Kidney epithelial cell (primary cell): Measurements from ENCODE around the gene FBXW10B. TPM values are rescaled to one million over a fixed set of nuclear protein-coding genes. Genes with fewer than 3 reads are reported as not detected.
"Not testable (repeated sequence)": the region's sequence is repeated elsewhere in the genome, so short reads cannot be mapped to it uniquely, and the experiment has no call there.

Source experiments
- DNase-seq: peaks from one replicate; pipeline ENCODE4 v3.0.0-alpha.2; 2010; ENCODE audit warnings: low read depth
- H3K27me3 ChIP-seq: 2 replicates; pipeline ENCODE4 v1.6.0; 2011; ENCODE audit warnings: low read length; ENCODE audit not compliant: control insufficient read depth, insufficient read depth
- H3K36me3 ChIP-seq: 2 replicates; pipeline ENCODE4 v1.5.1; 2011; ENCODE audit warnings: low read length; ENCODE audit not compliant: control insufficient read depth, insufficient read depth
- H3K4me3 ChIP-seq: 2 replicates; pipeline ENCODE4 v1.5.1; 2011; ENCODE audit warnings: low read depth, mild to moderate bottlenecking, control low read depth, low read length
- total RNA-seq: library from RNA; depleted of rRNA; stranded (reverse); fragments of >200 nt; gene quantifications from 2 replicates; pipeline ENCODE4 v1.2.3, GENCODE V29; 2015

The FBXW10B gene
- total RNA-seq, 1 donor from 2014 or later, result 0.84 TPM

DNA sequence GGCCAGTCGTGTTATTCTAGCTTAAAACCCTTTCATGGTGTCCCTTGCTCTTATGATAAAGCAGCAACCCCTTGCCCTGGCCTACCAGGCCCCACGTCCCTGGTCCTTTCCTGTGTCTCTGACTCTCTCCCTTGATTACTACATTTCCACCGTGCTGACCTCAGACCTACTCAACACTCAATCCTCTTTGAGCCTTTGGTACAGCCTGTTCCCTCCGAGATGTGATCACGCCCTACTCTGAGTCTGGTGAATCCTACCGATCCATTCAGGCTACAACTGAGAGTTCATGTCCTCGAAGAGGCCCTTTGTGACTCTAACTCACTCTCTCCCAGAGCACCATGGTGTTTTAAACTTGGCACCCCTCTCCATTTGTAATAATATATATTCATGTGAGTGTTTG, 10.5 kb upstream of the FBXW10B start:
- not testable (repeated sequence) for H3K36me3 ChIP-seq, H3K4me3 ChIP-seq, DNase-seq, H3K27me3 ChIP-seq

DNA sequence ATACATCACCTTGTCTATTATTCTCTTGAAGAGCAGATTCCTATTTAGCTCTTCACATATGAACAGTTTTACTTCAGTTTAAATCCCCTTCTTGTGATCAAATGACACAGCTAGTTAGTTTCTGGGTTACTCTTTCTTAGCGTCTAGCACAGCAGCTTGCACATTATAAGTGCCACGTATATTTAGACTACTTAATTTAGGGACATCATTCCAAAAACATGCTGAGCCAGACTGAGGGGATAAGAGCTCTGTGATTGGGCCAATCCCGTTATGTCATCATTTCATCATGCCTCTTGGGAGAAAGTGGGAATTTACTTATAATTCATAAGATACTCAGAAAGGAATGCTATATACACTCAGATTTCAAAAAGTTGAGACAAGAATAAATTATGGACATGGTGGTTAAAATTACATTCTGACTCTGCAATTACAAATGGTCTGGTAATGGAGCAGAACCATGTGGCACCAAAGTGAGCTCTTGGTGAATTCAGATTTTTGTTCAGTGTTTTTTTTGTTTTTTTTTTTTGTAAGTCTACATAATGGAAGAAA, 4.2 kb upstream of the FBXW10B start:
- not testable (repeated sequence) for H3K36me3 ChIP-seq, H3K27me3 ChIP-seq, DNase-seq, H3K4me3 ChIP-seq

DNA sequence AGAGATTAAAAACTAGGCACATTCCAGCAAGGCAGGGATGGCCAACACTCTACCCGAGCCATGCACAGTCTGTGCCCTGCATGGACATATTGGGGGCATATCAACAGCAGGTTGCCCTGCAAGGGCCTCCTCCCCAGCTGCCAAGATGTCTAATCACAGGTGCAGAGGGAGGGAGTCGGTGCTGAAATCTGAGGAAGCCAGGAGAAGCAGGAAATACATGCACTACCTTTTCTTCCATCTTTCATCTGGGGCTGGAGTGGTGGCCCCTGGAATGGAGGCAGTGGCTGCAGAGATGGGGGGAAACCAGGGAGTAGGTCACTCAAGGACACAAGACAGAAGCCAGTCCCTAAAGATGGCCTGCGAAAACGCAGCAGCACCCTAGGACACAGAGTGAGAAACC, 3.8 kb upstream of the FBXW10B start:
- H3K36me3 ChIP-seq, DNase-seq, H3K27me3 ChIP-seq, H3K4me3 ChIP-seq: not testable (repeated sequence)

DNA sequence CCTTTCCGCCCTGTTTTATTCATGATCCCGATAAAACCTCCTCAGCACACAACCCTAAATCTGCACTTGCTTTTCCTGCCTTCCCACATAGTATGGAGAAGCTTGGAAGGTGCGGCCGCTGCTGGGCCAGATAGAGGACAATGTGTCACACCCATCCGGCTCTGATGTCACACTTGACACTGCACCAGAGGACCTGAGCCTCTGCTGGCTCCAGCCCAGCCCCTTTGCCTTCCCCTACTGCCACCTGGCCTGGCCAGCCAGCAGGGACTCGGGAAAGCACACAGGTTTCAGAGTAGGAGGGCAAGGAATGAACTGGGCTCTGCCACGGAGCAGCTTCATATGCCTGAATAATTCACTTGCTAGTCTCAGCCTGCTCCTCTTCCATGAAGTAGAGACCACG, 2.6 kb upstream of the FBXW10B start:
- not testable (repeated sequence) for H3K4me3 ChIP-seq, H3K36me3 ChIP-seq, H3K27me3 ChIP-seq, DNase-seq

DNA sequence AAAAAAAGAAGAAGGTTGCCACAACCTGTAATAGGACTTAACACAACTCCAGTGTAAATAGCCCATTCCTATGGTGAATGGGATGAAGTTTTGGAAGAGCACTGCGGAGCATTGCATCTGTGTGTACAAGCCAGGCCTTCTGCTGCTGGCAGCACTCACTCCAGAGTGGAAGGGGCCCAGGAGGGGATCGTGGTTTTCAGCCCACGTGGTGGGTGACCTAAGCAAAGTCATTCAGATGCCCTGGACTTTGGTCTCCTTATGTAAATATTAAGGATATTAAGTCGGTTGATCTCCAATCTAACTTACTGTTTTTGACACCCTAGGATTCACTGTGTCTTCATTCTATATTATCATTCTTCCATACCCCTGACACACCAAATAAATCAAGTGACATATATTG, 2.7 kb downstream of the FBXW10B start:
- H3K36me3 ChIP-seq, H3K27me3 ChIP-seq, DNase-seq, H3K4me3 ChIP-seq: not testable (repeated sequence)

DNA sequence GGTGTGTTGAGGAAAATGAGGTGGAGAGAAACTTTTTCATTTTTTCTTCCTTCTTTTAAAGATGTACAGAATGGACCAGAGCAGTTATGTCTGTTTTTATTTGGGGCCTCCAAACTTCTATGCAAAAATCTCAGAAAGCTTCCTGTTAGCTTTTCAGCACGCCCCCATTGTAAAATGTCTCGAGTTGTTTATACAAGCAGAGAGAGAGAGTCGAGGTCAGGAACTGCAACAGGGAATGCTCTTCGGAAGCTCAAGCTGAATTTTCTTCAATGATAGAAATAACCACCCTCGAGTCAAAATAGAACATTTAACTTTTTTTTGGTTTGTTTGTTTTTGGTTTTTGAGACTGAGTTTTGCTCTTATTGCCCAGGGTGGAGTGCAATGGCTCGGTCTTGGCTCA, 3.7 kb downstream of the FBXW10B start:
- H3K36me3 ChIP-seq, H3K27me3 ChIP-seq, H3K4me3 ChIP-seq, DNase-seq: not testable (repeated sequence)

DNA sequence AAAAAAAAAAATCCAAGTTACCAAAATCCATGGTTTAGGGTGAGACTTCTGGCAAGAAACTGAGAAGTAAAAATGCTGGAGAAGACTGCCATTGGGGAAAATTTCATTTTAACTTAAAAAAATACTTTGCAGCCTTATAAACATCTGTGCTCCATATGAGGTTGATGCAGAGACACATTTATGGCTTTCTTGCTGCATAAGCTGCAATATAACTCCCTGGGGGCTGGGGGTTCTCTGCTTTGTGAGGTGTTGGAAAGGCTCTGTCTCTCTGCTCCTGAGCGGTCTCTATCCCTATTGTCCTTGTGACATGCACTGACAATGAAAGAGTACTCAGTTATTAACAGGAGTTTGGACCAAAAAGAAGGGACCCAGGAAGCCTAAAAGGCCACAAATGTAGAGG, 6.4 kb downstream of the FBXW10B start:
- H3K36me3 ChIP-seq, DNase-seq, H3K27me3 ChIP-seq, H3K4me3 ChIP-seq: not testable (repeated sequence)

DNA sequence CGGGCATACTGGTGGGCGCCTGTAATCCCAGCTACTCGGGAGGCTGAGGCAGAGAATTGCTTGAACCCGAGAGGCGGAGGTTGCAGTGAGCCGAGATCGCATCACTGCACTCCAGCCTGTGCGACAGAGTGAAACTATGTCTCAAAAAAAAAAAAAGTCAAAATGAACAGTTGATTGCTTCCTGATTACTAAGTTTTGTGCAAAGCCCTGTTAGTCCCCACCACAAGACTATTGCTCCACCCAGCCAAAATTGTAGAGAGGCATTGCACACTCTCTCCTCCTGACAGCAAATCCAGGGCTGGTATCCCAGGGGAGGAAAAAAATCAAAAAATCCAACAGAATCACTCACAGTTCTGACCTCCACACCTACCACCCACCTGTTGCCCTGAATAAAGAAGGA, 26.5 kb downstream of the FBXW10B start:
- not testable (repeated sequence) for H3K4me3 ChIP-seq, H3K36me3 ChIP-seq, H3K27me3 ChIP-seq, DNase-seq

DNA sequence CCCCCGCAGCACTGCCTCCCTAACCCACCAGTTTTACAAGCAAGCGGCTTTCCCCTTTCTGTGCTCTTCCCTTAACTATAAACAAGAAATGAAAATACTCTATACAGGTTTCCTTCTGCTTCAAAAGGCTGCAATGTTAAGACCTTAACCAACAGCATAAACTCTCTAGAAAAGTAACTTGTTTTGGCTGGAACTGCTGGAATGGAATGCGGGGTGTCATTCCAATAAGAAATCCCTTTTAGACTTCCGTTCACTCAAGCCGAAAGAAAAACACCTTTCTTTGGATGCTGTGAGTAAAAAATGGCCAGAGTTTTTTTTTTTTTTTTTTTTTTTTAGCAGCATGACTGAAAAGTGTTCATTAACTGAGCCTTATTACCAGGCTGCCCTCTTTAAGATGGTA, 27.5 kb downstream of the FBXW10B start:
- H3K36me3 ChIP-seq, H3K4me3 ChIP-seq, H3K27me3 ChIP-seq, DNase-seq: not testable (repeated sequence)

DNA sequence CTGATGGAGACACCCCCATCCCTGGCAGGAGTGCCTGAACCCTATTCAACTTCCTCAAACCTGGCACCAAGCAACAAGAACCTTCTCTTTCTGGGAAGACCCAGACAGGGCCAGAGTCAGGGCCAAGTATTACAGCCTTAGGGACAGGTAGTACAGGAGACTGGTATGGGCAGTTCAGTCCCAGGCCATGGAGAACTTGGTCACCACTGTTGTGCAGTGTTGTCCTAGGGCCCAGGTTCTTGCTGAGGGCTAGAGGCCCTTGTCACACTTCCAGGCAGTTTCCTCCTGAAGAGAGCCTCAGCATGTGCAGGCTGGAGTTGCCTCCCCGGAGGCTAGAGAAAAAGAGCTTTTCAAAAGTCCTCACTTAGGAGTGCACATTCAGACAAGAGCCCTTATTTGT, 28.7 kb downstream of the FBXW10B start:
- H3K27me3 ChIP-seq, H3K36me3 ChIP-seq, DNase-seq, H3K4me3 ChIP-seq: not testable (repeated sequence)

DNA sequence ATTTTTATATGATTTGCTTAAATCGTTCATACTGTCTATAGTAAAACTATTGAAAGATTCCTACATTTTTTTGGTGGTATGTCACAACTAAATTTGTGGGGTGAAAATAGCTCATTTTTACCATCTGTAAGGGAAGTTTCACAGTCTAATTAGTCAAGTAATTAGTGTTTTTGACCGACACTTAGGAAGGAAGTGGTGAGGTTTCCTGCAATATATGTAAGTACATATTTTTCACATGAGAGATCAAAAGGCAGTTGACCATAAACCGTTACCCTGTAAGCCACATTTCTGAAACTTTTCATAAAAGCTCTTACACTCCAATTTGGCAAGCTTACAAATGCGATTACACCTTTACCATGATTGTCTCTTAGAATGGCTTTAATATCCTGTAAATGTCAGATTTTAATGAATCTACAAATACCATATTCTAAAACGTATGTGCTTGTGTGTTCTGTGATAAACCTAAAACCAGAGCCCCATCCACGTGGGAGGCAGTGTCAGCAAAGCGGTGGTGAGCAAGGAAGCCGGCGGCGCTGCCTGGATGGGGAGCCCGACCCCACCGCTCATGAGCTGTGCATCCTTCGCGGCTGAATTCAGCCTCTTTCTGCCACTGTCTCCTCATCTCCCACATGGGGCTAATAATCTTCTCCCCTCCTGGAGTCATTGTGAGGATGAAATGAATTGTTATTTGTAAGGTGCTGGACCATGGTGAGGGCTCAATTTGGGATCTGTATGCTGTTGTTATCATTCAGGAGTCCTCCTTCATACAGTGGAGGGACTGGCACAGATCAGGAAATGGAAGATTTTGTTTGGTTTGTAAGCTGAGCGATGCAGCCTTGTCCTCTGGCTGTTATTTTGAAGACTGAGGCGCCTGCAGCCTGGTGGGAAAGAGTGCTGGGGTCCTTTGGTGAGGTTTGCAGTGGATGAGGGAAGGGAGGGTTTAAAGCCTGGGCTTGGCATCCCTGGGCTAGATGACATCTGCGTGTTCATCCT, 29.7 kb downstream of the FBXW10B start:
- DNase-seq, result not testable (repeated sequence)

DNA sequence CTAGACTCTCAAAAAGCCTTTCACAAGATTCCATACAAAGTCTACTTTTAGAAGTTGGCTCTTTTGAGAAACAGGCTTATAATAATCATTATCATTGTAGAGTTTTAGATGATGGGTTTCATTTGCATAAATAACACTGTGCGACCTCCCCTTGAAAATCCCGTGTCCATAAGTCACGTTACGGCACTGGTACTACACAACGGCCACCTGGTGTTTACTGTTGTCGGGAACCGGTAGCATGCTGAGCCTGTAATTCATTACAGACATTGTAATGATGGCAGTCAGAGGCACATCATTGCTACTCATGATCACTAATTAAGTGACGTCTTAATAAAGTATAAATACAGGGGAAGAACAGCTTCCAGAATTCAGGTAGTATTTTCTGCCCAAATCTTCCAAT, 31.5 kb downstream of the FBXW10B start:
- not testable (repeated sequence) for H3K36me3 ChIP-seq, H3K4me3 ChIP-seq, H3K27me3 ChIP-seq, DNase-seq

More for the DNA sequence above, 29.7 kb downstream of the FBXW10B start:
- not testable (repeated sequence) for H3K27me3 ChIP-seq, H3K36me3 ChIP-seq, H3K4me3 ChIP-seq

DNA sequence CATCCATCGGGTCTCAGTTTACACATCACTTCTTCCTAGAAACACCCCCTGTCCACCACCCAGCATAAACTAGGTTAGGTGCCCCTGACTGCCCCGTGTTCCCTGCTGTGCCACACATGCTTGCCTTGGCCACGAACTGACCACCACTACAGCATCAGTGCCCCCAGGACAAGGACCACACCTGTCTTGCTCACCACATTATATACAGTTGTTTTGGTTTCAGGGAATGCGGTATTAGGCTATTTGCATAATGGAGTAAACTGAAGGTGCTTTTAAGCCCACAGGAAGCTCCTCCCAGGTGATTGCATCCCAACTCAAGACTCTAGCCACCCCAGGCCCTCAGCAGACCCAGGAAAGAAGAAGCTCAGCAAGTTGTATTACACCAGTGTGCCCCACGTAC, 36.2 kb downstream of the FBXW10B start:
- not testable (repeated sequence) for H3K4me3 ChIP-seq, H3K36me3 ChIP-seq, H3K27me3 ChIP-seq, DNase-seq

DNA sequence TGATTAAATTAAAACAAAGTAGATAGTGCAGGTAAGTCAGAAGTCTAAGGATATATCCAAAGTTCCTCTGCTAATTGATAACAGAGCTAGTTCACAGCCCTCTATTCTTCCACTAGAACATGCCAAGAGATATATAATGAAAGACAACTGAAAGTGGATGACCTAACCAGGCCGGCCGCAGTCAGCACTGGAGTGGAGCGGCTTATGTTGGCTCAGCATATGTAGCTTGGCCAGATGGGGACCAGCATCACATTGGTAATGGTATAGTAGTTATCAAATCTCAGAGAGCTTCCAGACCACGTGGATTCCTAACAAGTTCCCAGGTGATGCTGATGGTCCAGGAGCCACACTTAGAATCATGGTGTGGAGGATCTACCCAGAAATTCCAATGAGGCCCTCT, 38.0 kb downstream of the FBXW10B start:
- H3K4me3 ChIP-seq, DNase-seq, H3K36me3 ChIP-seq, H3K27me3 ChIP-seq: not testable (repeated sequence)

DNA sequence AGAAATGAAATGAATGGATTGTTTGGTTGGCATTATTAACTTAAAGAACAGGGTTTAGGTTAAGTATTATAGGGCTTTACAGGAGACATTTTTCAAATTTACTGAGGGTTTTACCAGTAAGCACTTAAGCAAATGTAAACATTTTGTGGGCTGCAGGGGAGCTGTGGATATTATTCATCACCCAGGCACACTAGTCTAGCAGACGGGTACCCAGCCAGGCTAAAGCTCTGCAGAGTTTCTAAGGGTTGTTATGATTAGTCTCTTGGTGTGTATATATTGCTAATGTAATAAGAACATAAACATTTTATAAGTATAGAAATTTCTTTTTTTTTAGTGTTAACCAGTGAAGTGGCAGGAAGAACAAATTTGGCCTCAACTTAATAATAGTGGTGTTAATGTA, 42.7 kb downstream of the FBXW10B start:
- H3K4me3 ChIP-seq, DNase-seq, H3K36me3 ChIP-seq, H3K27me3 ChIP-seq: not testable (repeated sequence)
